Superior temporal gyrus (tissue), 1 donor: ENCODE data around the gene ZDHHC11B.
"Not testable (repeated sequence)": the region's sequence is repeated elsewhere in the genome, so short reads cannot be mapped to it uniquely, and the experiment has no call there.

Source experiments
- DNase-seq: peaks from one replicate; pipeline ENCODE4 v3.0.0-alpha.2; 2016; ENCODE audit errors: extremely low spot score

ZDHHC11B gene

DNA sequence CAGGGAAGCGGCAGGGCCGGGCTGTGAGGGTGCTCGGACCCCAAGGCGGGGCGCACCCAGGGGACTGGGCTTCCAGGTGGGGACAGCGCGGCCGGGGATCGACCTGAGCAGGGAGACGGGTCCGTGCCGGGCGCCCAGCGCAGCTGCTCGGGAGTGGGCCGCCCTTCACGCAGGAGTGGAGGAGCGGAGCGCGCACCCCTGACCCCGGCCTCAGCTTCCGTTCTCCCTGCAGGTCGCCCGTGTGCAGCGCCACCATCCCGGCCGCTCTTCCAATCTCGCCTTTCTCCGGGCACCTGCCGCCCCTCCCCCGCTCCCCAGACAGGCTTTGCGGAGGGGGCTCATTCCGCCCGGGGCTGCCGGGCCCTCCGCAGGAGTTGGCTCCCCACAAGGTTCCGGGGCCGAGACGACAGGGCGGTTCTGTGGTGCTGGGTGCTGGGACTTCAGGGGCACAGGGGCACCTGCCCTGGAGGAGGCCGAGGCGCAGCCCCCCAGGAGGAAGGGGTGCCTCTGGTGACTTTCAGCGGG, 714 bp upstream of the ZDHHC11B start:
- DNase-seq, result peak; percentile 10

DNA sequence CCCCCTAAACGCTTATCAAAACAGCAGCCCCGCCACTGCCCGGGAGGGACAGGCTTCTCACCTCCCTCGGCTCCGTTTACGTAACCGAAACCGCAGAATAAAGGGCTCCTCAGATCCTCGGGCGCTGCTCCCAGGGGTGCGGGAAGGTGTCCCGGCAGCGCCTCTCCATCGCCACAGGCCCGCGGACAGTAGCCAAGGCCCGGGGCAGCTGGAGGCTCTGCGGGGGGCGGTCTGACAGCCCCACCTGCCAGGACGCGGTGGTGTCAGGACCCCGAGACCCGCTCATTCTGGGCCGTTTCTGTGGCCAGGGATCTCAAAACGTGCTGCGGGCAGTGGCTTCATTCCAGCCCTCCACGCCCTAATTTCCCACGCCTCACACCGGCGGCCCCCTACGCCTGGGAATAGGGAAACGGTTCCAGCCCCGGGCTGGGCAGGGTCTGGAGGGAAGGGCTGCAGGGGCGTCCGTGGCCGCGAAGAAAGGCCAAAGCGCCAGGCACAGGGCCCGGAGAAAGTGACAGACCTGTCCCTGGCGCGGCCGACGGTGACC, 575 bp downstream of the ZDHHC11B start:
- peak; percentile 52 for DNase-seq

GRCh38 chr5:783049-783802, 1.3 kb downstream of the ZDHHC11B start:
- not testable (repeated sequence) for DNase-seq

DNA sequence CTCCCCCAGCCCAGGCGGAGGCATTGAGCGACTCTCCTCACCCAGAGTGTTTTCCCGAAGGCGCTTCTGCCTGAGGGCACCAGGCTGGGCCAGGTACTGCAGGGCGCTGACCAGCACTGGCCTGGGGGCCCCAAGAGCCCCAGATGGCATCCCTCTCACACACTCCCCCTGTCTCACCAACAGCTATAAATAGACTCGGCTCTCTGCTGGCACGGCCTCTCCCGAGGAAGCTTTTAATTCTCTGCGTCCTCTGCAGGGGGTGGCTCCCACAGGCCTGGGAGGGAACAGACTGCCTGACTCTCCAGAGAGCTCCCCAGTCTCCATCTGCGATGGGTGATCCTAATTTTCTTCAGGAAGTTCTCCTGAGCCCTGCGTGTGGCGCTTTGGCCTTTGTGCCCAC, 2.2 kb downstream of the ZDHHC11B start:
- not testable (repeated sequence) for DNase-seq

- not testable (repeated sequence) for DNase-seq
Measured at GRCh38 chr5:780571-780970, 4.0 kb downstream of the ZDHHC11B start.

DNA sequence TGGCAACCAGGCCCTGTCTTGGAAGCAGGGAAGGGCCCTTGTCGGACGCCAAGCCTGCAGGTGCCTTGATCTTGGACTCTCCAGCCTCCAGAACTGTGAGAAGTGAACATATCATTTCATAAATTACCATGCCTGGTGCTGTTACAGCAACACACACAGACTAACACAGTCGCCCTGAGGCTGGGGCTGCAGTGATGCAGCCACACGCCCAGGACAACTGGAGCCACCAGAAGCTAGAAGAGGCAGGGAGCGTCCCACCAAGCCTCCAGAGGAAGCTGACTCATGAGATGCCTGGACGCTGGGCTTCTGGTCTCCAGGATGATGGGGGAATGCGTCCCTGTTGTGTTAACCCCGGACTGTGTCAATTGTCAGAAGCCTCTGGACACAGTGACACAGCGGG, 5.6 kb downstream of the ZDHHC11B start:
- DNase-seq, result not testable (repeated sequence)

GRCh38 chr5:778421-778820, 6.1 kb downstream of the ZDHHC11B start:
- DNase-seq, result not testable (repeated sequence)

DNA sequence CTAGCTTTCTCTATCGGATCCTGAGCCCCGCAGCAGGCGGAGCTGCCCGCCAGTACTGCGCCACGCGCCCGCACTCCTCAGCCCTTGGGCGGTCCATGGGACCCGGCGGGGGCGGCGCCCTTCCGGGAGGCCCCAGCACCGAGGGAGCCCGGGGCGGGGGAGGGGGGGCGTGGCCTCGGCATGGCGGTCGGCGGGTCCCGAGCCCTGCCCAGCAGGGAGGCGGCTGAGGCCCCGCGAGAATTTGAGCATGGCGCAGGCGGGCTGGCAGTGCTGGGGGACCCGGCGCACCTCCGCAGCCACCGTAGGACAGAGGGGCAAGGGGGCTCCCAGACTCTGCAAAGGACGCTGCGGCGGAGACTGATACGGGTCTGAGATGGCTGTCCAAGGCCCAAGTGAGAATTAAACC, 6.8 kb downstream of the ZDHHC11B start:
- DNase-seq, result no peak

DNA sequence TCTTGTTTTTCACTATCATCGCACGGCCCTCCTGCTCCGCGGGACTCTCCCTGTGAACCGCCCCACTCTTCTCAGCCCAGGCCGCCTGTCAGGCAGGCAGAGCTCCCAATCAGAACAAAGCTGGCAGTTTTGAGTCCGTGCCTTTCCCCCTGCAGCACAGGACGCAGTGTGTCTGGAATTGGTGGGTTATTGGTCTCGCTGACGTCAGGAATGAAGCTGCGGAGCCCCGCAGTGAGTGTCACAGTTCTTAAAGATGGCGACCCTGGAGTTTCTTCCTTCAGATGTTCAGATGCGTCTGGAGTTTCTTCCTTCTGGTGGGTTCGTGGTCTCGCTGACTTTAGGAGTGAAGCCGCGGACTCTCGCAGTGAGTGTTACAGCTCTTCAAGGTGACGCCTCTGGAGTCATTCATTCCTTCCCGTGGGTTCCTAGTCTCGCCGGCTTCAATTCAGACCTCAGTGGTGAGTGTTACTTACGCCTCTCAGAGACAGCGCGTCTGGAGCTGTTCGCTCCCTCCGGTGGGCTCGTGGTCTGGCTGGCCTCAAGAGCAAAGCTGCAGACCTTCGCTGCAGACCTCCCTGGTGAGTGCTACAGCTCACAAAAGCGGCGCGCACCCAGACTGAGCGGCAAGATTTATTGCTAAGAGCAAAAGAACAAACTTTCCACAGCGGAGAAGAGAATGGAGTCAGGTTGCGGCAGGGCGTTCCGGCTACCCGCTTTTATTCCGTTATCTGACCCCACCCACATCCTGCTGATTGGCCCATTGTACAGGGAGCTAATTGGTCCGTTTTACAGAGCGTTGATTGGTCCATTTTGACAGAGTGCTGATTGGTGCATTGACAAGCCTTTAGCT, 7.4 kb downstream of the ZDHHC11B start:
- no peak for DNase-seq

DNA sequence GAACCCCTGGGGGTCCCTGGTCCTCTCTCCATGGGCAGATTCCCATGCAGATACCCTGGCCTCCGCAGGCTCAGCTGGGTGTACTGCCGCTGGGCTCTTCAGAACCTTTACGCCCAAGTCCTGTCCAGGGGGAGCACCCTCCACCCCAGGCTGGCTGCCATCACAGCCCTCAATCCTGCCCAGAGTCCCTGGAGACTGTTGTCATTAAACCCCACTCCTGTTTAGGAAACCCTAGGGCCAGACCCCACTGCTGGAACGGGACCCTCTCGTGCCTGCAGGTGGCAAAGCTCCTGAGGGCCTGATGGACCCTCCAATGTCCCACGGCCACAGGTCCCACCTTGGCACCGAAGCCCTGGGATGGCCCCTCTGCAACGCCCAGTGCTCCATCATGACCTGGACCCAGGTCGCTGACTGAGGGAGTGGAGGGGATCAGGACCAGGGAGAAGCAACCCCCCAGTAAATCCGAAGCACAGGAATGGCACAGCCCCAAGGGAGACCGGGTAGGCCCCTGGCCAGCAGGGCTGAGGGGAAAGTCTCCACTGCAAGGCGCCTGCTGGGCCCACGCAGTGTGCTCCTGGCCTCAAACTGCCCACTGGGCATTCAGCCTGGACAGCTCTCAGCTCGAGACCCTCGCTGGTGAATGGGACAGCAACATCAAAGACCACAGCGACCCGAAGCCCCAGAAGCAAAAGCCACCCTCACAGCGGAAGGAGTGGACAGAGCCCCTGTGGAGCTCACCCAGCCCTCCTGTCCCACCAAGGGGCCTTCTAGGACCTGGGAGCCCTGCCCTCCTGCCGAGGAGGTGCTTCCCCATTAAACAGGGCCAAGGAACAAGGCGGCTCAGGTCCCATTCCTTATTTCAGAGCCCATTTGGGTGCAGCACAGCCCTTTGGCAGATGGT, 8.3 kb downstream of the ZDHHC11B start:
- no peak for DNase-seq

DNA sequence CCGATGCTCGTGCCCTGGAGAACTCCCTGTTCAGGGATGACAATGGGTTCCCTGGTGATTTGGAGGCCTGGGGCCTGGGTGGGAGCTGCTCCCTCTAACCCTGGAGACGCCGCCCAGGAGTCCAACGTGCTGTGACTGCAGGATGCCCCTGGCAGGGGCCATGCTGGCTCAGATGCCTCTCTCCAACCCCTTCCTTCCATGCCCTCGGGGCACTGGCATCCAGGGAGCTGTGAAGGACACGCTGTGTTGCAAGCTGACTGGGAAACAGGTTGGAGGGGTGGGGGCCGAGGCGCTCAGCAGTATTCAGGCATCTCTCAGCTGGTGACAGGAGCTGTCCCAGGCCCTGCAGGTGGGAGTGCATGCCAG, 9.0 kb downstream of the ZDHHC11B start:
- DNase-seq, result not testable (repeated sequence)

- peak; percentile 11 for DNase-seq
Measured at GRCh38 chr5:774854-775505, 9.5 kb downstream of the ZDHHC11B start.

DNA sequence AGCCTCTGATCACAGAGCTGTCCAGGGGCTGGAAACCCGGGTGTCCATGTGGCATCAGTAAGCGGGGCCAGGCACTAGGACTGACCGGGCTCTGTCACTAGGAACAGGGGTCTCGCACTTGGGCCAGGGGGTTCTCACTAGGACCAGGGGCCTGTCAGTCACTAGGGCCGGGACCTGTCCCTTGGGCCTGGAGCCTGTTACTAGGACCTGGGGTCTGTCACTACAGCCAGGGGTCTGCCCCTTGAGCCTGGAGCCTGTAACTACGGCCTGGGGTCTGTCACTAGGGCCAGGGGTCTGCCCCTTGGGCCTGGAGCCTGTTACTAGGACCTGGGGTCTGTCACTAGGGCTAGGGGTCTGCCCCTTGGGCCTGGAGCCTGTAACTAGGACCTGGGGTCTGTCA, 10.2 kb downstream of the ZDHHC11B start:
- not testable (repeated sequence) for DNase-seq

- DNase-seq, result no peak
Measured at GRCh38 chr5:773517-774264, 10.8 kb downstream of the ZDHHC11B start.

DNA sequence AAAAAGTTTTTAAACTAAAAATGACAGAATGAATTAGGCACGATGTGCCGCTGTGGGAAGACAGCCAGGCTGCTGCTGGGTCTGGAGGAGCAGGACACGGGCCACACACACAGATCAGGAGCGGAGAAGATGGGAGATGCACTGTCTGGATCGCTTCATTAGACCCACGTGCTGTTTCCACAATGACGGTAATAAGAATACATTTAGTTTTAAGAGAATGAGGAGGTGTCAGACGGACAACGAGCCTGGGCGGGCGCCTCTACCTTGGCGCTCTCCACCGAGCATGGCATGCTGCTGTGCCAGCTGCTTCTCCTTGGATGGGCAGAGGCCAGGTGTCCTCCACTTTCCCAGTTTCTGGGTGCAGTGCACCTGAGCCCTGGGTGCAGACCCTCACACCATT, 11.6 kb downstream of the ZDHHC11B start:
- DNase-seq, result peak; percentile 24

- not testable (repeated sequence) for DNase-seq
Measured at GRCh38 chr5:772547-772890, 12.0 kb downstream of the ZDHHC11B start.

GRCh38 chr5:771841-772546, 12.5 kb downstream of the ZDHHC11B start:
- not testable (repeated sequence) for DNase-seq

GRCh38 chr5:771087-771781, 13.3 kb downstream of the ZDHHC11B start:
- not testable (repeated sequence) for DNase-seq

DNA sequence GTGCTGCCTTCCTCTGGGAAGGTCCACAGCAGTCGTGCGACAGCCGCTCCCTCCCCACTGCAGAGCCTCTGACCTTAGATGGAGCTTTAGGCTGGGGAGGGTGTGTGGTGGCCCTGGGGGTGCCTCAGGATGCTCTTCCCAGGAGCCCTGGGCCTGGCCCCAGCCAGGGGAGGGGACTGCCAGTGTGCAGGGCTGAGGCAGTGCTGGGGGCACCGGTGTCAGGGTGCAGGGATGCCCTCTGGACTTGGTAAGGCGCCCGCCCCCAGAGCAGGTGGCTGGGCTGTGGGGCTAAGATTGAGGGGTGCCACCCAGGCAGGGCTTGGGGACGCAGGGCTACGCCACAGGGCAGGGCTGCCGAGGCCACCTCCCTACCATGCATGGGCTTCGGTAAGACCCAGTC, 13.9 kb downstream of the ZDHHC11B start:
- DNase-seq, result not testable (repeated sequence)
